Activated CD8-positive, alpha-beta memory T cell treated with anti-CD3 and anti-CD28 coated beads, Interleukin-2, amount 10 ng/mL, durations not matched to agents 7 days and 5 days (primary cell): ENCODE data around the gene TTLL11. TPM values are rescaled to one million over a fixed set of nuclear protein-coding genes. Genes with fewer than 3 reads are reported as not detected.

Source experiments
- ATAC-seq: fragments of 150-1000 bp; cut with Tn5 transposase; one replicate; pipeline ENCODE4 v1.10.0; 2021; ENCODE audit warnings: moderate library complexity
- CTCF ChIA-PET: fragments of 350-600 bp; sonication (Branson Sonifier 250); formaldehyde crosslinking; loops from one replicate; lab custom pipeline; 2021; ENCODE audit warnings: antibody characterized with exemption; lab: Charles Lee
- DNase-seq: peaks from one replicate; pipeline ENCODE4 v3.0.0-alpha.2; 2020
- H3K27ac Mint-ChIP-seq: one replicate; pipeline ENCODE4 v1.8.0; 2021; ENCODE audit warnings: mild to moderate bottlenecking, mixed read lengths
- H3K27me3 Mint-ChIP-seq: one replicate; pipeline ENCODE4 v1.8.0; 2021; ENCODE audit warnings: mixed read lengths
- H3K36me3 Mint-ChIP-seq: one replicate; pipeline ENCODE4 v1.8.0; 2021; ENCODE audit warnings: mild to moderate bottlenecking, mixed read lengths
- H3K4me1 Mint-ChIP-seq: one replicate; pipeline ENCODE4 v1.8.0; 2021; ENCODE audit warnings: mixed read lengths
- H3K4me3 Mint-ChIP-seq: one replicate; pipeline ENCODE4 v1.8.0; 2021; ENCODE audit warnings: mild to moderate bottlenecking, moderate library complexity, mixed read lengths
- H3K9me3 Mint-ChIP-seq: one replicate; pipeline ENCODE4 v1.8.0; 2022; ENCODE audit warnings: low read depth, mixed read lengths
- total RNA-seq, 2 experiments: library from RNA; stranded (reverse); gene quantifications; one replicate each; pipeline ENCODE4 v1.2.3, GENCODE V29; 2021

Gene TTLL11
- total RNA-seq, 2 experiments from 2014 or later, result 2.2 to 2.5 TPM

DNA sequence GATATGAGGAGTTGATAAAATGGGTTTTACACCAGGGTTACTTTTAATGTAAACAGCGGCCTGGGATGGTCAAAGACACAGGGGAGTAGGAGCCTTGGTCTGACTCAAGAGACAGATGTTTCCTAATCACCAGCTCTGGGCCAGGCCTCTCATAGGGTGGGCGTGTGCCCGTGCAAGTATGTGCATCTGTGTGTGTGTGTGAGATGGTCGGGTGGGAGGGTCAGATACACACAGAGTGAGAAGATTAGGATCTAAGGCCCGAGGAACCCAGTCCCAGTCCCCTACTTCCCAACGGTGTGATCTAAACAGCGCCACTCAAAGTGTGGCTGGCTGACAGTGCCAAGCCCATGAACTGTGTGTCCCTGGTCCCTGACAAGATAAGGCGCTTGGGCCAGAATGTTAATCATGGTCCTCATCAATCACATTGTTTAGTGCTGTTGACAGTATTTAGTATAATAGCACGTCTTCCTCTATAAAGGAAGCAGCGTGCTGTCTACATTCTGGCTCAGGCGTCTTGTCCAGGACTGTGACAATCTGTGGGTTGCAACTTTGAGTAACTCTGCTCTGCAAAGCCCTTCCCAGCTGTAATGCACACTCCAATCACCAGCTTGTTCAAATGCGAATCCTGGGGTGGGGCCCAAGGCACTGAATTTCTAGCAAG is 267.9 kb downstream of the TTLL11 start:
- Mint-ChIP-seq H3K27me3 (no peaks in the 10 kb centered on the region), H3K27ac (no peak overlapping the region), H3K4me1 (peaks cover 3% of the 10 kb centered on the region), H3K36me3 (no peaks in the 10 kb centered on the region), H3K9me3 (no peaks in the 10 kb centered on the region), H3K4me3 (no peak overlapping the region)
- DNase-seq (no peak), ATAC-seq (no peak)
- CTCF ChIA-PET, result no interaction called here

DNA sequence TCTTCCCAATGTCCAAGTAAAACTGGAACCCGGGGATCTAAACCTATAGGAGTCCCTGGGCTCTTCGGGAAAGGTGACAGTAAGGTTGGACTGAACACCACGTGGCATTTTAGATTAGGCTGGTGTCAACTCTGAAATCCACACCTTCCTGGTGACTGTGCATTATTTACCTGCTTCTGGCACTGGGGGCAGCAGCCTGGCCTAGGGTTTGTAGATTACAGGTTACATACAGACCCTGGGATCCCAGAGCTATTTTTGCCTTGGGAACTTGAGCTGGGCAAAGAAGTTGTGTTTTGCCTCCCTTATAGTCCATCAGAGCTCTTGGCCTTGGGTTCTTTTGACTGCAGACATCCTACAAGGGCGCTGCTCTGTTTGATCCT is 268.5 kb downstream of the TTLL11 start:
- Mint-ChIP-seq H3K4me3 (no peak overlapping the region), H3K36me3 (no peaks in the 10 kb centered on the region), H3K27me3 (no peaks in the 10 kb centered on the region), H3K9me3 (no peaks in the 10 kb centered on the region), H3K27ac (no peak overlapping the region), H3K4me1 (peaks cover 3% of the 10 kb centered on the region)
- ATAC-seq (no peak), DNase-seq (no peak)
- CTCF ChIA-PET, result no interaction called here

DNA sequence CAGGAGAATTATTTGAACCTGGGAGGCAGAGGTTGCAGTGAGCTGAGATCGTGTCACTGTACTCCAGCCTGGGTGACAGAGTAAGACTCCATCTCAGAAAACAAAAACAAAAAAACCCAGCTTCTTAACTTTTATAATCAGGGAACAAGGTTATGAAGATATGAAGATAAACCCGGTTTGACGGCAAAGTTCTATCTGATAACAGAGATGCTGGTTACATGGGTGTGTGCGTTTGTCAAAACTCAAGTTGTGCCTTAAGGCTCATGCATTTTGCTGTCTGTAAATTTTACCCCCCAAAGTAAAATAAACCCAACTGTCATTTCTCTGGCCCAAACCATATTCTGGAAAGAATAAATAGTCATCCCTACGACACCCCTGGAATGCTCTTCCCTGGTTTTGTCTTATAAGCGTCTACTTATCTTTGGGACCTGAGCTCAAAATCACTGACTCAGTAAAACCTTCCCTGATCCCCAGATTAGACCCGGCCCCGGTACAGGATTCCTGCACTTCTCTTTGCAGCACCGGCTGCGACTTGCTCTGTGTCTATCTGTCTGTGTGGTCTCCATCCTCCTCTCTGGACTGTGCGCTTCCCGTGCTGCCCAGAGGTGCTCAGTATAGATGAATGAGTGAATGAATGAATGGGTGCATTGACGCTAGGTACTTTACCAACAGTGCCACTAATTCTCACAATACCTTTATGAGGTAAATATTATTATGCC is 269.5 kb downstream of the TTLL11 start:
- CTCF ChIA-PET, result no interaction called here
- Mint-ChIP-seq H3K27ac (no peak overlapping the region), H3K27me3 (no peaks in the 10 kb centered on the region), H3K9me3 (no peaks in the 10 kb centered on the region), H3K36me3 (no peaks in the 10 kb centered on the region), H3K4me3 (no peak overlapping the region), H3K4me1 (peaks cover 3% of the 10 kb centered on the region)
- no peak for DNase-seq
- ATAC-seq, result no peak

DNA sequence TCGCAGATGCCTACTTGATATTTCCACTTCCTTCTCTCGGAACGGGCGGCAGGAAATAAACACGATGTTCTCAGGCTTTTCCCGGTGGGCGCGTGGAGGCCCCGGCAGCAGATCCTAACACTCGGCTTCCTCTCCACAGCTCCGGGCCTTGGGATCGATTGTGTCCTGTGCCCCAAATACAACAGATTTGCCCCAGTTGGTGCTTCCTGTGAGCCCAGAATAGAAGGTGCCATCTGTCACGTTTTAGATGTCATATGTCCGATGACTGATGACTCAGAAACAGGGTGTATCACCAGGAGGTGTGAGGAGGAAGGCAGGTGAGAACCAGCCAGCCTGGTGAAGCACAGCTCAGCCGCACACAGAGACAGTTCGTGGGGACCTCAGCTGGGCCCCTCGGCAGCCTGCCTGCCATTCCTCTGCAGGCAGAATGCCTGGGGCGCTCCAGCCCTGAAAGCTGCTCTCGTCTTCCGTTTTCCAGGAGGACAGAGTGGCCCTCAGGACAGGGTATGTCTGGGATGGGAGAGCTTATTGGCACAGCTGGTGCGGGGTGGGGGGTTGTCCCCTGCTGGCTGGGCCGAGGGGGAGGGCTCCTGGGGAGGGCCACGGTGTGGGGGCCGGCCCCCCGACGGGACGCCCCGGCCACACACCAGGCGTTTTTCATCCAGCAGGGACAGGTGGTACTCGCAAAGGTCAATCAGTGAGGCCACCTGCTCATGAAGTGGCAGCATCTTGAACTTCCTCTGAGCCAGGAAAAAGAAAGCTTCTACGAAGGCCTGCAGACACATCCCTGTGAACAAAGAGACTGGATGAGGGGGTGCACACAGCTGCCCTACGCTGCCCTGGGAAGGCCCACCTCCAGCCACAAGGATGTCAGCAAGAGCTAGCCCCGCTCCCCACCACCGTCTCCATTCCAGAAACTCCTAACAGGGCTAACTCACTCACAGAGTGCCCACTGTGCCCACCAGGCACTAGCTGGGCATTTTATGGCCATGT is 270.7 kb downstream of the TTLL11 start:
- no peaks in the 10 kb centered on the region for H3K9me3 Mint-ChIP-seq
- H3K4me1 Mint-ChIP-seq, result peaks cover 3% of the 10 kb centered on the region
- H3K27me3 Mint-ChIP-seq, result no peaks in the 10 kb centered on the region
- no peak overlapping the region for H3K27ac Mint-ChIP-seq
- DNase-seq (no peak), ATAC-seq (no peak)
- H3K4me3 Mint-ChIP-seq, result no peak overlapping the region
- no peaks in the 10 kb centered on the region for H3K36me3 Mint-ChIP-seq
- CTCF ChIA-PET, result no interaction called here

DNA sequence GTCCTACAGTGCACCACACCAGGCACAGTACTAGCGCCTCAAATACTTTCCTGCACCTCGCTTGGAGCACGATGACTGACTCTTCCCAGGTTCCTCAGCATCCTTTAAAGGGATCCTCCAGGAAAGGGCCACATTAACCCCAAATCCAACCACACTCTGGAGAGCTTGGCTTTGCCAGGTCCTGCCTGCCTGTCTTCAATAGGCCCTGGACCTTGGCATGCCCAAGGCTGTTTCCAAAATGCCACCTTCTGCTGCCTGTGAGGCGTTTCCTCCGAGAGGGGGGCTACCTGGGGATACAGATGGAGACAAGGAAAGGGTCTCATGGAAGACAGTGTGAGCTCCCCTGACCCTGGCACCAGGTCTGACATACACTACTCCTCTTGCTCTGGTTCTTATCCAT is 271.8 kb downstream of the TTLL11 start:
- no peak for ATAC-seq

DNA sequence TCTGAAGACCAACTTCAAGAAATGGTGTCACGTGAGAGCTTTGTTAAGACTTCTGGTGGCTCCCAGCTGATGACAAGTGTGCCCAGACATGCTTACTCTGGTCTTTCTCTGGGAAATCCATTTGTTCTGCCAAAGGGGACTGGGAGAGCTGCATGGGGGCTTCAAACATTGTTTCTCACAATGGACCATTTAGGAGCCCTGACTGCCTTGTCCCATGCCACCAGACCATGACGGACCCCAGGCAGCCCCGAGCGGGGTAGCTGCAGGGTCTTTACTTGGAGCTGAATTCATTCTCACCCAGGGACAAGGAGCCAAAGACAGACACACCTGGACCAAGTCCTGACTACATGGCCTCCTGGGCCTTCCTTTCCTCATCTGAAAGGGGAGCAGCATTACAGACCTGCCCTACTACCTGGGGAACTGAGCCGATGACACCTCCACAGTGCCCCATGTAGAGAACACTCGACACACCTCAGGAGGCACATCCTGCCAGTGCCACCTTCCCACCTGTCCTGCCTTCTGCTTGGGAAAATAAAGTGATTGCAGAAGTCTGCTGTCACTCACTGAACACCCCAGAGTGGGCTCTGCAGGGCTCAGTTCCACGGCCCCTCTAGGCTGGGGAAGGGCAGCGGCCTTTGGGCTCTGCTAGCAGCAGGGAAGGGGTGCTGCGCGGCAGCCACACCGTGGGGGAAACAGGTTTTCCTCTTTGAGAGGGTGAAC is 272.7 kb downstream of the TTLL11 start:
- Mint-ChIP-seq H3K36me3 (no peaks in the 10 kb centered on the region), H3K9me3 (no peaks in the 10 kb centered on the region), H3K27ac (no peak overlapping the region), H3K4me1 (peaks cover 3% of the 10 kb centered on the region), H3K4me3 (no peak overlapping the region), H3K27me3 (no peaks in the 10 kb centered on the region)
- CTCF ChIA-PET, result no interaction called here
- no peak for DNase-seq
- no peak for ATAC-seq

More for the DNA sequence above, 271.8 kb downstream of the TTLL11 start:
- CTCF ChIA-PET, result no interaction called here
- Mint-ChIP-seq H3K27me3 (no peaks in the 10 kb centered on the region), H3K9me3 (no peaks in the 10 kb centered on the region), H3K4me1 (peaks cover 3% of the 10 kb centered on the region), H3K4me3 (no peak overlapping the region), H3K27ac (no peak overlapping the region), H3K36me3 (no peaks in the 10 kb centered on the region)
- no peak for DNase-seq

DNA sequence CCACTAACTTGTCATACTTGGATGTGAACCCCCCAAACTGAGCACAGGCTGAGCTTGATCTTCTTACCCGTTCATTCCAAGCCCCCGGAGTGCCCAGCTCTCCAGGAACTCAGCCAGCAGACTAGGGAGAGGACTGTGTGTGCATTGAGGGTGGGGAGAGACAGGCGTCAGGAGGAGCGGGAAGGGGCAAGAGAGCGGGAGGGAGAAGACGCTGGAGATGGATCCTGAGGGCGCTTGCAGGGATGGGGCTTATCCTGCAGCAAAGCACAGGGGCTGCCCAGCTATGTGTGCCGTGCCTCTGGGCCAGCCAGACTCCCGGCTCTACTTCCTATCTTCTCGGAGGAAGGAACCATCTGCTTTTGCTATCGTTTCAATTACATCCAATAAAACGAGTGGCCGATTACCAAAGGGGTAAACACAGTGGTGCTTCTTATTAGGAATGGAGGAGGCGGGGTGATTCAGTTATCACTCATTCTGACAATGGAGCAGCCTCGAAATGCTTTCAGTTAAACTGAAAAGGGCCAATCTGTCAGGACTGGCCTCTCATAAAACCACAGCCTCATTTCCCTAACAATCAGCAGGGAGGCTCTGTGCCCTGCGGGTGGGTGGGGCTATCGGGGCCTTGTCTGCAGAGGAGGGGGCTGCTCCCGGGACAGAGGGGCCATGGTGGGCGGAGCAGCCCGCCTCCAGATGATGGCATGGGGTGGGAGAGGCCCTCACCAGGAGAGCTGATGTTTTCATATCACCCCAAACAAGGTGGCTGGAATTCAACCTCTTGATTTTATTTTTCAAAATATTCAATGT is 273.5 kb downstream of the TTLL11 start:
- Mint-ChIP-seq H3K27ac (no peak overlapping the region), H3K4me1 (peaks cover 3% of the 10 kb centered on the region), H3K36me3 (no peaks in the 10 kb centered on the region), H3K27me3 (no peaks in the 10 kb centered on the region), H3K4me3 (no peak overlapping the region), H3K9me3 (no peaks in the 10 kb centered on the region)
- no peak for ATAC-seq
- no peak for DNase-seq
- CTCF ChIA-PET, result no interaction called here

DNA sequence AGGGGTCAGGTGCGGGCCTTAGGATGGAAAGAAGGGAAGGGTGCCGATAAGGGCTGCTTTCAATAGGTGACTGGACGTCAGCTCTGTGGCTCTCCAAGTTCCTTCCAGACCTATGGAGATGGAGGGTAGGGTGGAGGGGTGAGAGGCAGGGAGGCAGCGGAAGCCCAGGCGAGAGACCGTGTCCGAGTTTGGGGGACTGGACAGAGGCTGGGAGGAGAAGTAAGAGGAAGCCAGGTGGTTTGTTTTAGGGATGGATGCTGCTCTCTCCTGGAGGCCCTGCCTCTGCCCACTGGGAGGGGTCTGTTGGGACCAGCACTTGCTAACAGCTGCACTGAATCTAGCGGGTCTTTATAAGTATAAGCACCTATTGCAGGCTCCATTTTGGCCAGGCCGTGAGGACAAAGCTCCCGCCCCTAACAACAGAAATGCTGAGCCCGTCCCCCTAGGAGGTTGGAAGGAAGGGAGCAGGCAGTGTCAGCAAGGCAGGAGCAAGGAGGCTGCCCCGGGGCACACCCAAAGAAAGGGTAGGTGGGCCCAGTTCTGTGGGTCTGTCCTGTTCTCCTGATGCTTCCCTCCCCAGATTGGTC is 274.2 kb downstream of the TTLL11 start:
- Mint-ChIP-seq H3K27me3 (no peaks in the 10 kb centered on the region), H3K27ac (no peak overlapping the region), H3K9me3 (no peaks in the 10 kb centered on the region), H3K4me3 (no peak overlapping the region), H3K4me1 (peaks cover 3% of the 10 kb centered on the region), H3K36me3 (no peaks in the 10 kb centered on the region)
- DNase-seq (no peak), ATAC-seq (no peak)
- CTCF ChIA-PET, result no interaction called here

DNA sequence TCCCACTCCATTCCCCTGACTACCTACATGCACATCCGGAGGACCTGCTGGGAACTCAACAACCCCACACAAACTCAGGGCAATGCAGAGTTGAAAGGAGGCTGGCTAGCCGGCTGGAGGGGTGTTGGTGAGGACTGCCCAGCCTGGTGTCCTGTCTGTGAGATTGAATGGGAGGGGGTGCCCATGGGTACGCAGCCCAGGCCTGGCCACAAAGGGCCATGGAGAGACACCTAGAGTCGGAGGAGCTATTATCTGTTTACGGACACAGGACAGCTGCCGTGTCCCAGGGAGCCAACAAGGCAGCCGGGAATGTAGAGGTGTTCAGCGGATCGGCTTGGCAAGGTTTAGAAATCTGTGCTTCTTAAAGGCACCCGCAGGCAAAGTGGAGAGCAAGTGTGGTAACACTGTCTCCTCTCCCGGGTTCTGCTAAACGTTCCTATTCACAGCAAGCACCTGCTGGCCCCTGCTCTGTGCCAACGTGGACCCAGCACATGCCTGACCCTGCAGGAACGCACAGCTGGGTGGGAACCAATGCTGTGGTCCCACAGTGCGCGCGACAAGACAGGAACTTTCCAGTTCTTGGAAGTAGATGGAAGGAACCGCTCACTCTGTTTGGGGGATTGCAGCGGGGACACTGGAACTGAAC is 275.0 kb downstream of the TTLL11 start:
- Mint-ChIP-seq H3K36me3 (no peaks in the 10 kb centered on the region), H3K4me1 (peaks cover 3% of the 10 kb centered on the region), H3K27ac (no peak overlapping the region), H3K4me3 (no peak overlapping the region), H3K27me3 (no peaks in the 10 kb centered on the region), H3K9me3 (no peaks in the 10 kb centered on the region)
- DNase-seq (no peak), ATAC-seq (no peak)
- CTCF ChIA-PET, result no interaction called here

DNA sequence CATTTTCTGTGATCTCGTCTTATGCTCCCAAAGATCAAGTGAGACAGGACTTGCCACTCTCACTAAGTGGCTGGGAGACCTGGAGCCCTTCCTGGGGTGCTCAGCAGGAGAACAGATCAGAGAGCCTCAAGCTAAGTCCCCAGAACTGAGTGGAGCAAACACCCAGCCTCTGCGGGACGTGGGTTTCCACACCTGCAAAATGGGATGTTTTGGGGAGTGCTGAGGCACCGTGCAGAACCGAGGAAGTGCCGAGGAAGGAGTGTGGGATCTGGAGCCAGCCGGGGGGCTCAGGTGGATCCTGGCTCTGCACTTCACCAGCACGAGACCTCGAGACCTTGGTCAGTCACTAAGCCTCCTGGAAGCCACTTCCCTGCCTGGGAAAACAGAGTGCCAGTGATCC is 275.6 kb downstream of the TTLL11 start:
- no peaks in the 10 kb centered on the region for H3K27me3 Mint-ChIP-seq
- ATAC-seq (no peak), DNase-seq (no peak)
- H3K36me3 Mint-ChIP-seq, result no peaks in the 10 kb centered on the region
- CTCF ChIA-PET, result no interaction called here
- peaks cover 3% of the 10 kb centered on the region for H3K4me1 Mint-ChIP-seq
- H3K9me3 Mint-ChIP-seq, result no peaks in the 10 kb centered on the region
- no peak overlapping the region for H3K27ac Mint-ChIP-seq
- H3K4me3 Mint-ChIP-seq, result no peak overlapping the region

DNA sequence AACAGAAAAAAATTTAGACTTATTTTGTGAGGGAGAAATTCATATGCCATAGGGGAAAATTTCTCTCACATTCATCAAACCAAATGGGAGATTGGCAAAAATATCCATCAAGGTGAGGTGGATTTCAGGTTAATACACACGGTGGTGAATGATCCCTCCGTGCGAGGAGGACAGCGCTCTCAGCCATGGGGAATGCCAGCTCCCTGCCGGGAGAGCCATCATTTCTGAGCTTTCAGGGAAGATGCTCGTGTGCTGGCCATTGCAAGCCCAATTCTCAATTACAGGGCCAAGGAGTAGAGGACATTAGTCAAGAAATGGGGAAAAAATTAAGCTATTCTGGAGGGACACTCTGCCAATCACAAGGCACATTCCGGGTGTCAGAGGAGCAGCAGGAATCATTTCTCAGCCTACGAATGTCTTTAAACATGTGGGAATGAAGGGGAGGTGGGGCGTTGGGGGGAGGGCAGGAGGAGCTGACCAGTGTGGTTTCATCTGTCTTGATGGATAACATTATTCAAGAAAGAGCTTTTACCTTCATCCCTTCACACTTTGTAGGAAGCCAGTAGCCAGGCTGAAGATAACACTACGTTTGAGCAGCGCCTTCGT is 276.2 kb downstream of the TTLL11 start:
- no peaks in the 10 kb centered on the region for H3K9me3 Mint-ChIP-seq
- H3K4me1 Mint-ChIP-seq, result peaks cover under 1% of the 10 kb centered on the region
- no peaks in the 10 kb centered on the region for H3K36me3 Mint-ChIP-seq
- H3K4me3 Mint-ChIP-seq, result no peak overlapping the region
- no peak overlapping the region for H3K27ac Mint-ChIP-seq
- ATAC-seq, result no peak
- H3K27me3 Mint-ChIP-seq, result no peaks in the 10 kb centered on the region
- no peak for DNase-seq
- CTCF ChIA-PET, result no interaction called here

DNA sequence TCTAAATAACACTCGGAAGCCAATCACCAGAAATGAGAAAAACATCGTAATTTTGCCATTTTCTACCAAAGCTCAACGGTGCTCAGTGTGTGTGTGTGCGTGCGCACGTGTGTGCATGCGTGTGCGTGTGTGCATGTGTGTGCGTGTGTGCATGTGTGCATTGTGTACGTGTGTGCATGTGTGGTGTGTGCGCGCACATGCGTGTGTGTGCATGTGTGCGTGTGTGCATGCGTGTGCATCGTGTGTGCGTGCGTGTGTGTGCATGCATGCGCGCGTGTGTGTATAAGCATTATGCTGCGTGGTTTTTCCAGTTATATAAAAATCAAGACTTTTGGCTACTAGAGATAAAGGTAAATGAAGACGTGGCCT is 276.7 kb downstream of the TTLL11 start:
- H3K36me3 Mint-ChIP-seq, result no peaks in the 10 kb centered on the region
- H3K4me1 Mint-ChIP-seq, result no peaks in the 10 kb centered on the region
- no peak overlapping the region for H3K4me3 Mint-ChIP-seq
- H3K27me3 Mint-ChIP-seq, result no peaks in the 10 kb centered on the region
- ATAC-seq (no peak), DNase-seq (no peak)
- H3K9me3 Mint-ChIP-seq, result no peaks in the 10 kb centered on the region
- CTCF ChIA-PET, result no interaction called here
- H3K27ac Mint-ChIP-seq, result no peak overlapping the region
